Kidney epithelial cell (primary cell): ENCODE results near the gene MIDN. TPM values are rescaled to one million over a fixed set of nuclear protein-coding genes. Genes with fewer than 3 reads are reported as not detected.

Source experiments
- DNase-seq: peaks from one replicate; pipeline ENCODE4 v3.0.0-alpha.2; 2010; ENCODE audit warnings: low read depth
- H3K27me3 ChIP-seq: 2 replicates; pipeline ENCODE4 v1.6.0; 2011; ENCODE audit warnings: low read length; ENCODE audit not compliant: control insufficient read depth, insufficient read depth
- H3K36me3 ChIP-seq: 2 replicates; pipeline ENCODE4 v1.5.1; 2011; ENCODE audit warnings: low read length; ENCODE audit not compliant: control insufficient read depth, insufficient read depth
- H3K4me3 ChIP-seq: 2 replicates; pipeline ENCODE4 v1.5.1; 2011; ENCODE audit warnings: low read depth, mild to moderate bottlenecking, control low read depth, low read length
- total RNA-seq: library from RNA; depleted of rRNA; stranded (reverse); fragments of >200 nt; gene quantifications from 2 replicates; pipeline ENCODE4 v1.2.3, GENCODE V29; 2015
- TF ChIP-seq, protein P1 (sequence below): IDR thresholded peaks from 2 replicates; pipeline ENCODE4 v1.5.1; 2011; ENCODE audit warnings: mild to moderate bottlenecking, moderate library complexity, low read length, control low read depth, inconsistent platforms; ENCODE audit not compliant: insufficient read depth, poor library complexity, severe bottlenecking

MIDN gene
- total RNA-seq, 1 donor from 2014 or later, result 69.4 TPM

GRCh38 chr19:1234955-1235380, 13.4 kb upstream of the MIDN start:
- DNase-seq, result no peak
- Histone ChIP-seq H3K4me3 (no peak overlapping the region), H3K36me3 (peaks cover 2% of the 10 kb centered on the region), H3K27me3 (no peaks in the 10 kb centered on the region)
- TF ChIP-seq, protein P1, sequence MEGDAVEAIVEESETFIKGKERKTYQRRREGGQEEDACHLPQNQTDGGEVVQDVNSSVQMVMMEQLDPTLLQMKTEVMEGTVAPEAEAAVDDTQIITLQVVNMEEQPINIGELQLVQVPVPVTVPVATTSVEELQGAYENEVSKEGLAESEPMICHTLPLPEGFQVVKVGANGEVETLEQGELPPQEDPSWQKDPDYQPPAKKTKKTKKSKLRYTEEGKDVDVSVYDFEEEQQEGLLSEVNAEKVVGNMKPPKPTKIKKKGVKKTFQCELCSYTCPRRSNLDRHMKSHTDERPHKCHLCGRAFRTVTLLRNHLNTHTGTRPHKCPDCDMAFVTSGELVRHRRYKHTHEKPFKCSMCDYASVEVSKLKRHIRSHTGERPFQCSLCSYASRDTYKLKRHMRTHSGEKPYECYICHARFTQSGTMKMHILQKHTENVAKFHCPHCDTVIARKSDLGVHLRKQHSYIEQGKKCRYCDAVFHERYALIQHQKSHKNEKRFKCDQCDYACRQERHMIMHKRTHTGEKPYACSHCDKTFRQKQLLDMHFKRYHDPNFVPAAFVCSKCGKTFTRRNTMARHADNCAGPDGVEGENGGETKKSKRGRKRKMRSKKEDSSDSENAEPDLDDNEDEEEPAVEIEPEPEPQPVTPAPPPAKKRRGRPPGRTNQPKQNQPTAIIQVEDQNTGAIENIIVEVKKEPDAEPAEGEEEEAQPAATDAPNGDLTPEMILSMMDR, result no peak

GRCh38 chr19:1235625-1236538, 12.5 kb upstream of the MIDN start:
- peaks cover 2% of the 10 kb centered on the region for H3K36me3 ChIP-seq
- TF ChIP-seq, protein P1, result no peak
- no peak for DNase-seq
- H3K27me3 ChIP-seq, result no peaks in the 10 kb centered on the region
- peak overlapping the region; percentile 41 for H3K4me3 ChIP-seq

DNA sequence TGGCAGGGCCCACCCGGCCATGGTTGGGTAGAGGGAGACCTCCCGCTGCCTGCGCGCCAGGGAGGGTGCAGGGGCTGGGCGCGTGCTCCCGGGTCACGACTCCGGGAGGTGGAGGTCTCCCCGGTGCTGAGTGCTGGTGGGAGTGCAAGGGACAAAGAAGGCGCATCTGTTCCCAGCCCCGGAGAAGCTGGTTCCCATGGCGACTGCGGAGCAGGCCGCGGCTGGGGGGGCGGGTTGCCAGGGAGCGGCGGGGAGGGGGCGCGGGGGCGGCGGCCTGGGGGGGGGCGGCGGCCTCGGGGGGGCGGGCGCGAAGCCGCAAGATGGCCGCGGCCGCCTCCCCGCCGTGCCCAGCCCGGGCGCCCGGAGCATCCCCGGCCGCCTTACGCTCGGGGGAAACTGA, 11.8 kb upstream of the MIDN start:
- H3K27me3 ChIP-seq, result no peaks in the 10 kb centered on the region
- TF ChIP-seq, protein P1, result no peak
- DNase-seq, result no peak
- peaks cover 2% of the 10 kb centered on the region for H3K36me3 ChIP-seq
- peak overlapping the region; percentile 87 for H3K4me3 ChIP-seq

DNA sequence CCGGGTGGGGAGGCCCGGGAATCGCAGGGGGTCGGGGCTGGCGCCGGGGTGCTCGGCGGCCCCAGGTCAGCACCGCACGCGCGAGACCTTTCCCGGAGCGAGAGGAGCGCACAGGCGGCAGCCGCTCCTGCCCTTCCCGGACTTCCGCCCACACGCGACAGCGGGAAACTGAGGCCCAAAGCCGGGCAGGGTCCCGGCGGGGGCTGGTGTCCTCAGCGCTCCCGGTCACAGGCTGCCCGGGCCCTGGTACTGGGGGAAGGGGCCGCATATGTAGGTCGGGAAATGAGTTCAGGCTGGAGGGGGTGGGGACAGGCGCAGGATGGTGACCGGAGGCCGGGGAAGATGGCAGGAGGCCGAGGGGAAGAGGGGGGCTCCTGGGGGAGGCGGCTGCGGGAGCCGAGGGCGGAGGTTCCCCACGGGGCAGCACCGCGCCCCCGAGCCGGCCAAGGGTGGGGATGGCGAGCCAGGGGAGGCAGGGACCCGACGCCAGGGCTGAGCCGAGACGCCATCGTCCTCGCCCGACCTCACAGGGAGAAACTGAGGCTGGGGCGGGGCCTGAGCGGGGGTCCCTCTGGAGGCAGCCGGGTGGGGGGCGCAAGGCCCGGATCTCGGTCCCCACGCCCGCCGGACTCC, 11.2 kb upstream of the MIDN start:
- DNase-seq, result no peak
- TF ChIP-seq, protein P1, result no peak
- Histone ChIP-seq H3K27me3 (no peaks in the 10 kb centered on the region), H3K36me3 (no peaks in the 10 kb centered on the region), H3K4me3 (peak overlapping the region; percentile 87)

DNA sequence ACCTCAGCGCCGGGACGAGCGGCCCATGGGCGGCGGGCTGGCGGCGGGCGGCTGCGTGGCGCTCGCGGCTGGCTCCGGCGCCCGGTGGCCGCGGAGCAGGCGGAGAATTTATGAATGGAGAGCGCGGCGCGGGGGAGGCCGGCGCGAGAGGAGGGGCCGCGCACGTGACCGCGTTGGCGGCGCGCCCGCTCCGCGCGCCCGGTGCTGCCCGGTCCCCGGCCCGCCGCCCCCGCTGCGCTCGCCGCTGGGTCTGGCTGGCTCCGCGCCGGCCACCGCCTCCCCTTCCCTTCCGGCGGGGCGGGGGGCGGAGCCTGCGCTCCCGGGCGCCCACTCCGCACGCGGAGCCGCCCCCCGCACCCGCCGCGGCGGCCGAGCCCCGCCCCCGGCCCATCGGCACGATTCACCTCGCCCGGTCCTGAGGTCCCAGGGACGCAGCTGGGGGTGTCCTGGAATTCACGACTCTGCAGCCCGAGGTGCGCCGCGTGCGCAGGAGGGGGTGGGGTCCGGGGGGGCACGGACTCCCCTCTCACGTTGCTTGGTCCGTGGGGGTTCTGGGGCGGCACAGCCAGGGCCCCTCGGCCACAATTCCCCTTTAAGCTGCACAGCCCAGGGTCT, 10.5 kb upstream of the MIDN start, which contains the start of gene CBARP:
Gene CBARP, minus strand, starts transcription at position 252 of the 615 bp plus-strand sequence. CDS start 1,905 bp downstream, outside the sequence.
- Histone ChIP-seq H3K4me3 (peak within 1 kb of the TSS; percentile 87), H3K36me3 (no peaks in the 10 kb centered on the region), H3K27me3 (no peaks in the 10 kb centered on the region)
- TF ChIP-seq, protein P1, result no peak
- DNase-seq, result no peak
